Measurements from ENCODE around the gene STK39.
"Not testable (repeated sequence)": the region's sequence is repeated elsewhere in the genome, so short reads cannot be mapped to it uniquely, and the experiment has no call there.

Gene STK39

GRCh38 chr2:168289880-168290279 lies 42.5 kb upstream of the STK39 start:
- Histone ChIP-seq H3K27me3 (ENCODE audit: insufficient read depth, low read length, poor library complexity) (no peaks in the 10 kb centered on the region), H4K5ac (ENCODE audit: low read length) (no peak overlapping the region), H3K79me1 (ENCODE audit: low read length) (no peaks in the 10 kb centered on the region), H3K4me2 (ENCODE audit: low read length) (no peak overlapping the region), H3K9ac (ENCODE audit: low read length) (no peak overlapping the region), H3K4me1 (ENCODE audit: control insufficient read depth, low read depth, low read length) (no peaks in the 10 kb centered on the region), H2BK15ac (replicated peaks; ENCODE audit: low read depth) (no peak overlapping the region), H3K4ac (ENCODE audit: low read depth, low read length) (no peak overlapping the region), H3K18ac (ENCODE audit: low read length) (no peak overlapping the region), H2AK5ac (ENCODE audit: low read length) (no peak overlapping the region), H3K27ac (ENCODE audit: low read depth, low read length) (no peak overlapping the region), H4K8ac (ENCODE audit: low read depth, low read length) (no peak overlapping the region), H3K56ac (ENCODE audit: low read length) (no peak overlapping the region), H2BK5ac (ENCODE audit: low read length) (no peak overlapping the region), H3K79me2 (ENCODE audit: control insufficient read depth, insufficient read depth, low read length) (no peaks in the 10 kb centered on the region), H2BK120ac (ENCODE audit: low read depth, low read length) (no peak overlapping the region), H3K4me3 (ENCODE audit: low read length) (no peak overlapping the region), H3K36me3 (ENCODE audit: control insufficient read depth, insufficient read depth, low read length) (no peaks in the 10 kb centered on the region), H3K23ac (ENCODE audit: low read length) (no peak overlapping the region)
- no peak for DNase-seq
- WGBS (ENCODE audit: extremely low coverage, insufficient coverage, low lambda C conversion rate) = no CpG with 5 or more reads among the region's 6 CpGs

GRCh38 chr2:168286535-168286934 lies 39.1 kb upstream of the STK39 start:
- Histone ChIP-seq H3K4ac (ENCODE audit: low read depth, low read length) (no peak overlapping the region), H2BK15ac (replicated peaks; ENCODE audit: low read depth) (no peak overlapping the region), H3K27me3 (ENCODE audit: insufficient read depth, low read length, poor library complexity) (no peaks in the 10 kb centered on the region), H3K4me3 (ENCODE audit: low read length) (no peak overlapping the region), H2BK5ac (ENCODE audit: low read length) (no peak overlapping the region), H2AK5ac (ENCODE audit: low read length) (no peak overlapping the region), H3K23ac (ENCODE audit: low read length) (no peak overlapping the region), H3K18ac (ENCODE audit: low read length) (no peak overlapping the region), H4K5ac (ENCODE audit: low read length) (no peak overlapping the region), H3K9ac (ENCODE audit: low read length) (no peak overlapping the region), H3K36me3 (ENCODE audit: control insufficient read depth, insufficient read depth, low read length) (no peaks in the 10 kb centered on the region), H3K4me2 (ENCODE audit: low read length) (no peak overlapping the region), H3K4me1 (ENCODE audit: control insufficient read depth, low read depth, low read length) (no peaks in the 10 kb centered on the region), H3K79me1 (ENCODE audit: low read length) (no peaks in the 10 kb centered on the region), H3K27ac (ENCODE audit: low read depth, low read length) (no peak overlapping the region), H3K56ac (ENCODE audit: low read length) (no peak overlapping the region), H2BK120ac (ENCODE audit: low read depth, low read length) (no peak overlapping the region), H3K79me2 (ENCODE audit: control insufficient read depth, insufficient read depth, low read length) (no peaks in the 10 kb centered on the region), H4K8ac (ENCODE audit: low read depth, low read length) (no peak overlapping the region)
- no CpG with 5 or more reads among the region's 2 CpGs for WGBS (ENCODE audit: extremely low coverage, insufficient coverage, low lambda C conversion rate)
- DNase-seq = no peak

GRCh38 chr2:168278424-168278888 lies 31.1 kb upstream of the STK39 start:
- H3K23ac ChIP-seq (ENCODE audit: low read length) = no peak overlapping the region
- H3K56ac ChIP-seq (ENCODE audit: low read length) = no peak overlapping the region
- H2AK5ac ChIP-seq (ENCODE audit: low read length) = no peak overlapping the region
- no peak overlapping the region for H2BK5ac ChIP-seq (ENCODE audit: low read length)
- no peaks in the 10 kb centered on the region for H3K27me3 ChIP-seq (ENCODE audit: insufficient read depth, low read length, poor library complexity)
- H3K79me1 ChIP-seq (ENCODE audit: low read length) = no peaks in the 10 kb centered on the region
- no peak overlapping the region for H4K8ac ChIP-seq (ENCODE audit: low read depth, low read length)
- no peak overlapping the region for H2BK15ac ChIP-seq (replicated peaks; ENCODE audit: low read depth)
- DNase-seq = peak; percentile 59
- H4K5ac ChIP-seq (ENCODE audit: low read length) = no peak overlapping the region
- no peak overlapping the region for H3K4ac ChIP-seq (ENCODE audit: low read depth, low read length)
- H2BK120ac ChIP-seq (ENCODE audit: low read depth, low read length) = no peak overlapping the region
- H3K4me3 ChIP-seq (ENCODE audit: low read length) = no peak overlapping the region
- WGBS (ENCODE audit: extremely low coverage, insufficient coverage, low lambda C conversion rate) = no CpG with 5 or more reads among the region's 5 CpGs
- no peak overlapping the region for H3K4me2 ChIP-seq (ENCODE audit: low read length)
- no peak overlapping the region for H3K18ac ChIP-seq (ENCODE audit: low read length)
- H3K4me1 ChIP-seq (ENCODE audit: control insufficient read depth, low read depth, low read length) = no peaks in the 10 kb centered on the region
- H3K79me2 ChIP-seq (ENCODE audit: control insufficient read depth, insufficient read depth, low read length) = no peaks in the 10 kb centered on the region
- no peak overlapping the region for H3K27ac ChIP-seq (ENCODE audit: low read depth, low read length)
- H3K36me3 ChIP-seq (ENCODE audit: control insufficient read depth, insufficient read depth, low read length) = no peaks in the 10 kb centered on the region
- no peak overlapping the region for H3K9ac ChIP-seq (ENCODE audit: low read length)

GRCh38 chr2:168277276-168277675 lies 29.9 kb upstream of the STK39 start:
- H3K27ac ChIP-seq (ENCODE audit: low read depth, low read length) = no peak overlapping the region
- no peaks in the 10 kb centered on the region for H3K36me3 ChIP-seq (ENCODE audit: control insufficient read depth, insufficient read depth, low read length)

GRCh38 chr2:168272225-168272624 lies 24.8 kb upstream of the STK39 start:
- Histone ChIP-seq H3K36me3 (ENCODE audit: control insufficient read depth, insufficient read depth, low read length) (no peaks in the 10 kb centered on the region), H3K18ac (ENCODE audit: low read length) (no peak overlapping the region), H2BK120ac (ENCODE audit: low read depth, low read length) (no peak overlapping the region), H2BK5ac (ENCODE audit: low read length) (no peak overlapping the region), H2AK5ac (ENCODE audit: low read length) (no peak overlapping the region), H3K27ac (ENCODE audit: low read depth, low read length) (no peak overlapping the region), H3K4ac (ENCODE audit: low read depth, low read length) (no peak overlapping the region), H4K5ac (ENCODE audit: low read length) (no peak overlapping the region), H3K9ac (ENCODE audit: low read length) (no peak overlapping the region), H2BK15ac (replicated peaks; ENCODE audit: low read depth) (no peak overlapping the region), H3K23ac (ENCODE audit: low read length) (no peak overlapping the region), H3K79me2 (ENCODE audit: control insufficient read depth, insufficient read depth, low read length) (no peaks in the 10 kb centered on the region), H3K4me2 (ENCODE audit: low read length) (no peak overlapping the region), H4K8ac (ENCODE audit: low read depth, low read length) (no peak overlapping the region), H3K4me1 (ENCODE audit: control insufficient read depth, low read depth, low read length) (no peaks in the 10 kb centered on the region), H3K79me1 (ENCODE audit: low read length) (no peaks in the 10 kb centered on the region), H3K27me3 (ENCODE audit: insufficient read depth, low read length, poor library complexity) (no peaks in the 10 kb centered on the region), H3K4me3 (ENCODE audit: low read length) (no peak overlapping the region), H3K56ac (ENCODE audit: low read length) (no peak overlapping the region)
- no peak for DNase-seq
- no CpG with 5 or more reads among the region's 3 CpGs for WGBS (ENCODE audit: extremely low coverage, insufficient coverage, low lambda C conversion rate)

More at GRCh38 chr2:168277276-168277675, 29.9 kb upstream of the STK39 start:
- no peaks in the 10 kb centered on the region for H3K27me3 ChIP-seq (ENCODE audit: insufficient read depth, low read length, poor library complexity)
- no peak overlapping the region for H4K5ac ChIP-seq (ENCODE audit: low read length)
- no peak overlapping the region for H2BK5ac ChIP-seq (ENCODE audit: low read length)
- no peak overlapping the region for H2AK5ac ChIP-seq (ENCODE audit: low read length)
- no peak overlapping the region for H3K56ac ChIP-seq (ENCODE audit: low read length)
- H3K79me1 ChIP-seq (ENCODE audit: low read length) = no peaks in the 10 kb centered on the region
- no peak overlapping the region for H3K18ac ChIP-seq (ENCODE audit: low read length)
- H3K4ac ChIP-seq (ENCODE audit: low read depth, low read length) = no peak overlapping the region
- H3K23ac ChIP-seq (ENCODE audit: low read length) = no peak overlapping the region
- H3K79me2 ChIP-seq (ENCODE audit: control insufficient read depth, insufficient read depth, low read length) = no peaks in the 10 kb centered on the region
- no peak overlapping the region for H3K4me3 ChIP-seq (ENCODE audit: low read length)
- no peak overlapping the region for H2BK15ac ChIP-seq (replicated peaks; ENCODE audit: low read depth)
- H4K8ac ChIP-seq (ENCODE audit: low read depth, low read length) = no peak overlapping the region
- H3K4me1 ChIP-seq (ENCODE audit: control insufficient read depth, low read depth, low read length) = no peaks in the 10 kb centered on the region
- no peak overlapping the region for H3K9ac ChIP-seq (ENCODE audit: low read length)
- WGBS (ENCODE audit: extremely low coverage, insufficient coverage, low lambda C conversion rate) = 100% methylated on average over 1 of the region's 3 CpGs
- DNase-seq = no peak
- H2BK120ac ChIP-seq (ENCODE audit: low read depth, low read length) = no peak overlapping the region
- no peak overlapping the region for H3K4me2 ChIP-seq (ENCODE audit: low read length)

GRCh38 chr2:168262926-168263325 lies 15.5 kb upstream of the STK39 start:
- not testable (repeated sequence) for H3K4ac ChIP-seq (ENCODE audit: low read depth, low read length); DNase-seq; H3K18ac ChIP-seq (ENCODE audit: low read length); H2AK5ac ChIP-seq (ENCODE audit: low read length); H3K27ac ChIP-seq (ENCODE audit: low read depth, low read length); H3K4me3 ChIP-seq (ENCODE audit: low read length); H3K36me3 ChIP-seq (ENCODE audit: control insufficient read depth, insufficient read depth, low read length); H3K79me1 ChIP-seq (ENCODE audit: low read length); H3K56ac ChIP-seq (ENCODE audit: low read length); H2BK15ac ChIP-seq (replicated peaks; ENCODE audit: low read depth); H3K9ac ChIP-seq (ENCODE audit: low read length); H2BK5ac ChIP-seq (ENCODE audit: low read length); H4K8ac ChIP-seq (ENCODE audit: low read depth, low read length); H2BK120ac ChIP-seq (ENCODE audit: low read depth, low read length); H3K23ac ChIP-seq (ENCODE audit: low read length); H3K79me2 ChIP-seq (ENCODE audit: control insufficient read depth, insufficient read depth, low read length); H3K4me2 ChIP-seq (ENCODE audit: low read length); H4K5ac ChIP-seq (ENCODE audit: low read length); H3K4me1 ChIP-seq (ENCODE audit: control insufficient read depth, low read depth, low read length); H3K27me3 ChIP-seq (ENCODE audit: insufficient read depth, low read length, poor library complexity)
- WGBS (ENCODE audit: extremely low coverage, insufficient coverage, low lambda C conversion rate) = no CpG with 5 or more reads among the region's 2 CpGs
